ENCODE data around the gene FOSL1. TPM values are rescaled to one million over a fixed set of nuclear protein-coding genes. Genes with fewer than 3 reads are reported as not detected.

Gene FOSL1
- total and polyA plus RNA-seq, 4 donors, result 0.17 to 0.20 TPM; not detected in 2

GRCh38 chr11:65911682-65912568 is 11.7 kb upstream of the FOSL1 start:
- Histone ChIP-seq H3K27ac (ENCODE audit: low read depth in 1 of 2, low read length in 2 of 2) (peak overlapping the region in 1 of 2 donors; percentile 54), H3K4me3 (ENCODE audit: low read depth in 1 of 3, low read length in 3 of 3) (no peak overlapping the region), H3K36me3 (ENCODE audit: control insufficient read depth in 4 of 4, insufficient read depth in 3 of 4, low read depth in 1 of 4, low read length in 3 of 4) (no peaks in the 10 kb centered on the region), H3K9me3 (ENCODE audit: control insufficient read depth in 4 of 4, low read length in 3 of 4) (no peaks in the 10 kb centered on the region), H3K9ac (ENCODE audit: low read depth in 1 of 2, low read length in 2 of 2) (no peak overlapping the region), H3K27me3 (ENCODE audit: control insufficient read depth in 4 of 4, insufficient read depth in 4 of 4, low read length in 3 of 4) (no peaks in the 10 kb centered on the region), H3K4me1 (ENCODE audit: control insufficient read depth in 4 of 4, insufficient read depth in 4 of 4, low read length in 3 of 4) (peaks cover 0 to 8% (median 2%) of the 10 kb centered on the region in 4 donors)
- DNase-seq (ENCODE audit: low spot score), result no peak
- TF ChIP-seq GABPA (IDR thresholded peaks at IDR 0.05 in 1 of 2, conservative IDR thresholded peaks at IDR 0.05 in 1 of 2), result peak in 1 of 2 donors; percentile 18
- TF ChIP-seq NR2F2 (IDR thresholded peaks at IDR 0.05), result peak; percentile 79
- no peak for TF ChIP-seq FOXA1 (IDR thresholded peaks at IDR 0.05)
- TF ChIP-seq YY1 (IDR thresholded peaks at IDR 0.05), result no peak
- TF ChIP-seq SP1 (IDR thresholded peaks at IDR 0.05), result peak; percentile 4
- TF ChIP-seq REST (IDR thresholded peaks at IDR 0.05), result peak; percentile 15
- TF ChIP-seq RXRA (IDR thresholded peaks at IDR 0.05), result peak; percentile 56 to 60
- peak; percentile 51 to 70 for TF ChIP-seq RAD21 (IDR thresholded peaks at IDR 0.05)
- no peak for TF ChIP-seq HNF4G (IDR thresholded peaks at IDR 0.05)
- TF ChIP-seq CTCF (IDR thresholded peaks at IDR 0.05; ENCODE audit: low read depth, low read length, missing input control), result peak; percentile 19
- 26% methylated on average over 14 of the region's 14 CpGs for WGBS

GRCh38 chr11:65907878-65908277 is 7.7 kb upstream of the FOSL1 start:
- no peak for DNase-seq (ENCODE audit: low spot score)
- H3K4me3 ChIP-seq (ENCODE audit: low read depth in 1 of 3, low read length in 3 of 3), result no peak overlapping the region
- H3K36me3 ChIP-seq (ENCODE audit: control insufficient read depth in 4 of 4, insufficient read depth in 3 of 4, low read depth in 1 of 4, low read length in 3 of 4), result no peaks in the 10 kb centered on the region
- WGBS, result 79% methylated on average over 6 of the region's 6 CpGs
- peaks cover 0 to 4% (median 1%) of the 10 kb centered on the region in 4 donors for H3K4me1 ChIP-seq (ENCODE audit: control insufficient read depth in 4 of 4, insufficient read depth in 4 of 4, low read length in 3 of 4)
- H3K9ac ChIP-seq (ENCODE audit: low read depth in 1 of 2, low read length in 2 of 2), result no peak overlapping the region
- no peak overlapping the region for H3K27ac ChIP-seq (ENCODE audit: low read depth in 1 of 2, low read length in 2 of 2)
- no peaks in the 10 kb centered on the region for H3K9me3 ChIP-seq (ENCODE audit: control insufficient read depth in 4 of 4, low read length in 3 of 4)
- TF ChIP-seq YY1 (IDR thresholded peaks at IDR 0.05), result no peak
- no peak for TF ChIP-seq ATF3 (IDR thresholded peaks at IDR 0.05)
- TF ChIP-seq RXRA (IDR thresholded peaks at IDR 0.05), result no peak
- TF ChIP-seq TAF1 (conservative IDR thresholded peaks at IDR 0.05), result no peak
- TF ChIP-seq HNF4G (IDR thresholded peaks at IDR 0.05), result no peak
- no peak for TF ChIP-seq RAD21 (IDR thresholded peaks at IDR 0.05)
- no peak for TF ChIP-seq EGR1 (IDR thresholded peaks at IDR 0.05; ENCODE audit: low read depth in 2 of 2)
- TF ChIP-seq FOXA1 (IDR thresholded peaks at IDR 0.05), result no peak
- TF ChIP-seq REST (IDR thresholded peaks at IDR 0.05), result no peak
- TF ChIP-seq FOXA2 (IDR thresholded peaks at IDR 0.05), result no peak
- no peak for TF ChIP-seq SP1 (IDR thresholded peaks at IDR 0.05)
- no peaks in the 10 kb centered on the region for H3K27me3 ChIP-seq (ENCODE audit: control insufficient read depth in 4 of 4, insufficient read depth in 4 of 4, low read length in 3 of 4)

All from liver (tissue), 9 donors.